Measurements from ENCODE around the gene GNAI2. TPM values are rescaled to one million over a fixed set of nuclear protein-coding genes. Genes with fewer than 3 reads are reported as not detected.

GNAI2 gene
- total and polyA plus RNA-seq, 2 donors (not counting 3 experiments of a cell fraction or from before 2014, with no cell fraction given), result 767 to 1,875 TPM

DNA sequence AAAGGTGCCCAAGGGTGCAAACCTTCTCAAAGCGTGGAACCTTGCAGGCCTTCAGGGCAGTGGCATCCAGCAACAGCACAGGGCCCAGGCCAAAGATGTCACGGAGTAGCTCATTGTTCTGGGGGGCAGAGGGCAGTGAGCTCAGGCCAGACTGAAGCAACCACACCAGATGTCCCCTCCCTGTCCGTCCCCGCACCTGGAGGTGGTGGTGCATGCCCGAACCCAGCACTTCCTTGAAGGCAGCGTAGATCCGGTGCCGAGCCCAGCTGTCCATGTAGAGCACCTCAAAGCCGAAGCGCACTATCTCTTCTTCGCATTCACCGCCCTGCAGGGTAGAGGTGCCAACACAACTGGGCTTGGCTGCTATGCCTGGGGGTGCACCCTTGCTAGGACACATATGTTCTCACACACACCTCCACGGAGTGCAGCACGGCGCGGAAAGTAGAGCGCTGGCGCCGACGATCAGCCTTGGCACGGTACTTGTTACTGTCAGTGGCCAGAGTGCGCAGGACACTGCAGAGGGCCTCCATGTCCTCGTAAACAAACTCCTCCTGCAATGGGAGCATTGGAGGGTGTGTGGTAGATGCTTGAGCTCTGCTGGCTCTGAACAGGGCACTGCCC lies 52.5 kb downstream of the GNAI2 start:
- H3K36me3 ChIP-seq (ENCODE audit: control insufficient read depth in 2 of 2, extremely low read depth in 1 of 2, insufficient read depth in 2 of 2, low read length in 2 of 2), result peaks cover 3 to 35% of the 10 kb centered on the region in 2 experiments
- no peak overlapping the region for H3K4me2 ChIP-seq (ENCODE audit: insufficient read depth, low read length)
- H3K9ac ChIP-seq (replicated peaks; ENCODE audit: extremely low read depth, insufficient read depth, low read length), result no peak overlapping the region
- intact Hi-C loops (cut with micrococcal nuclease), result no loop called here
- dilution Hi-C loops (cut with MboI; ENCODE audit: extremely low pct_ligation_motif_present, low sequenced_read_pairs), result no loop called here
- H3K27ac ChIP-seq (ENCODE audit: insufficient read depth, low read depth, low read length), result no peak overlapping the region
- ChIA-PET CTCF (interaction anchor here (0.8 kb wide), 1 partner anchor 9 kb away, joined by 3 read pairs; no protein-coding TSS in a partner anchor), POLR2A (no interaction called here)
- no peaks in the 10 kb centered on the region for H3K9me1 ChIP-seq (replicated peaks; ENCODE audit: control insufficient read depth, extremely low read depth, insufficient read depth, low read length)
- no peak for FAIRE-seq
- no peaks in the 10 kb centered on the region for H4K20me1 ChIP-seq (replicated peaks; ENCODE audit: control insufficient read depth, extremely low read depth, insufficient read depth, low read length)
- H3K4me3 ChIP-seq (replicated peaks in 1 of 3; ENCODE audit: insufficient read depth in 1 of 3, low read depth in 1 of 3, low read length in 3 of 3), result no peak overlapping the region
- peaks cover 27% of the 10 kb centered on the region for H3K79me2 ChIP-seq (ENCODE audit: control insufficient read depth, insufficient read depth, low read length)
- no peak for TF ChIP-seq JUN (IDR thresholded peaks at IDR 0.05; ENCODE audit: borderline replicate concordance, insufficient read depth, insufficient read length, low read depth)
- no peak for TF ChIP-seq MYC (IDR thresholded peaks at IDR 0.05; ENCODE audit: low read depth, low read length)
- TF ChIP-seq POLR2A (IDR thresholded peaks at IDR 0.05; ENCODE audit: low read depth, low read length), result no peak
- TF ChIP-seq POLR2AphosphoS5 (IDR thresholded peaks at IDR 0.05; ENCODE audit: insufficient read depth, low read depth, low read length), result no peak
- no peak for TF ChIP-seq EZH2 (IDR thresholded peaks at IDR 0.05; ENCODE audit: borderline replicate concordance, low read depth, low read length, severe bottlenecking)
- TF ChIP-seq, protein P1, sequence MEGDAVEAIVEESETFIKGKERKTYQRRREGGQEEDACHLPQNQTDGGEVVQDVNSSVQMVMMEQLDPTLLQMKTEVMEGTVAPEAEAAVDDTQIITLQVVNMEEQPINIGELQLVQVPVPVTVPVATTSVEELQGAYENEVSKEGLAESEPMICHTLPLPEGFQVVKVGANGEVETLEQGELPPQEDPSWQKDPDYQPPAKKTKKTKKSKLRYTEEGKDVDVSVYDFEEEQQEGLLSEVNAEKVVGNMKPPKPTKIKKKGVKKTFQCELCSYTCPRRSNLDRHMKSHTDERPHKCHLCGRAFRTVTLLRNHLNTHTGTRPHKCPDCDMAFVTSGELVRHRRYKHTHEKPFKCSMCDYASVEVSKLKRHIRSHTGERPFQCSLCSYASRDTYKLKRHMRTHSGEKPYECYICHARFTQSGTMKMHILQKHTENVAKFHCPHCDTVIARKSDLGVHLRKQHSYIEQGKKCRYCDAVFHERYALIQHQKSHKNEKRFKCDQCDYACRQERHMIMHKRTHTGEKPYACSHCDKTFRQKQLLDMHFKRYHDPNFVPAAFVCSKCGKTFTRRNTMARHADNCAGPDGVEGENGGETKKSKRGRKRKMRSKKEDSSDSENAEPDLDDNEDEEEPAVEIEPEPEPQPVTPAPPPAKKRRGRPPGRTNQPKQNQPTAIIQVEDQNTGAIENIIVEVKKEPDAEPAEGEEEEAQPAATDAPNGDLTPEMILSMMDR (IDR thresholded peaks at IDR 0.05; ENCODE audit: extremely low read depth in 1 of 2, insufficient read depth in 1 of 2, low read depth in 1 of 2, low read length in 2 of 2), result no peak
- TF ChIP-seq FOS (IDR thresholded peaks at IDR 0.05; ENCODE audit: borderline replicate concordance, insufficient read depth, low read length), result no peak
- TF ChIP-seq, protein P2, sequence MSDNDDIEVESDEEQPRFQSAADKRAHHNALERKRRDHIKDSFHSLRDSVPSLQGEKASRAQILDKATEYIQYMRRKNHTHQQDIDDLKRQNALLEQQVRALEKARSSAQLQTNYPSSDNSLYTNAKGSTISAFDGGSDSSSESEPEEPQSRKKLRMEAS (IDR thresholded peaks at IDR 0.05; ENCODE audit: insufficient read depth, insufficient read length), result no peak
- no peak for TF ChIP-seq GATA2 (IDR thresholded peaks at IDR 0.05; ENCODE audit: insufficient read depth, insufficient read length, low read depth, low read length)
- no peak for DNase-seq (ENCODE audit: low read depth, low spot score)
- H3K9me3 ChIP-seq (replicated peaks; ENCODE audit: control insufficient read depth, insufficient read depth, low read length), result no peaks in the 10 kb centered on the region
- no peak overlapping the region for H2AFZ ChIP-seq (ENCODE audit: low read depth, low read length)
- BruUV-seq (replicated peaks), result no TSS peak
- no peaks in the 10 kb centered on the region for H3K27me3 ChIP-seq (ENCODE audit: control insufficient read depth in 2 of 2, insufficient read depth in 2 of 2, low read length in 2 of 2)
- peaks cover 11% of the 10 kb centered on the region for H3K4me1 ChIP-seq (ENCODE audit: control insufficient read depth, extremely low read depth, insufficient read depth, low read length)

All from endothelial cell of umbilical vein (primary cell).